ENCODE results near the gene RNF7.

The RNF7 gene

DNA sequence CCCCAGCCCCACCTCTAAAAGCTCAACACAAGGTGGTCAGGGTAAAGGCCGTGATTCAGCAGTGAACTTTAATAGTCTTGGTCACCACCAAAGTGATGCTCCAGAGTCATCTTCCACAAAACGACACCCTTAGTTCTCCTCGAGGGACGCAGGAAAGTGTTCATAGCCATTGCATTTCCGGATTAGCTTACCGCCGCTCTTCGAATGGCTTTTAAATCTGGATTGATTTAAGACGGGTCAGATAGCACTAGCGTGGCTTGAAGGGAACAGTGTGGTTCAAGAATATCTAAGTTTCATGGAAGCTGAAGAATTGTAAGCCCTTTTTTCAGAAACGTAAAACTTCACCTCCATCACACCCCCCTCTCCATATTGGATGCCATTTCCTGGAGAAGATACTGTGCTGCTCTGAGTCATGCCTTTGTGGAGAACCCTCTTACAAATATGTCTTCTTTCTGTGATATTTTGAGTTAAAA, 829 bp downstream of the RNF7 start:
- TF ChIP-seq, protein P1, sequence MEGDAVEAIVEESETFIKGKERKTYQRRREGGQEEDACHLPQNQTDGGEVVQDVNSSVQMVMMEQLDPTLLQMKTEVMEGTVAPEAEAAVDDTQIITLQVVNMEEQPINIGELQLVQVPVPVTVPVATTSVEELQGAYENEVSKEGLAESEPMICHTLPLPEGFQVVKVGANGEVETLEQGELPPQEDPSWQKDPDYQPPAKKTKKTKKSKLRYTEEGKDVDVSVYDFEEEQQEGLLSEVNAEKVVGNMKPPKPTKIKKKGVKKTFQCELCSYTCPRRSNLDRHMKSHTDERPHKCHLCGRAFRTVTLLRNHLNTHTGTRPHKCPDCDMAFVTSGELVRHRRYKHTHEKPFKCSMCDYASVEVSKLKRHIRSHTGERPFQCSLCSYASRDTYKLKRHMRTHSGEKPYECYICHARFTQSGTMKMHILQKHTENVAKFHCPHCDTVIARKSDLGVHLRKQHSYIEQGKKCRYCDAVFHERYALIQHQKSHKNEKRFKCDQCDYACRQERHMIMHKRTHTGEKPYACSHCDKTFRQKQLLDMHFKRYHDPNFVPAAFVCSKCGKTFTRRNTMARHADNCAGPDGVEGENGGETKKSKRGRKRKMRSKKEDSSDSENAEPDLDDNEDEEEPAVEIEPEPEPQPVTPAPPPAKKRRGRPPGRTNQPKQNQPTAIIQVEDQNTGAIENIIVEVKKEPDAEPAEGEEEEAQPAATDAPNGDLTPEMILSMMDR (IDR thresholded peaks at IDR 0.05), result no peak

DNA sequence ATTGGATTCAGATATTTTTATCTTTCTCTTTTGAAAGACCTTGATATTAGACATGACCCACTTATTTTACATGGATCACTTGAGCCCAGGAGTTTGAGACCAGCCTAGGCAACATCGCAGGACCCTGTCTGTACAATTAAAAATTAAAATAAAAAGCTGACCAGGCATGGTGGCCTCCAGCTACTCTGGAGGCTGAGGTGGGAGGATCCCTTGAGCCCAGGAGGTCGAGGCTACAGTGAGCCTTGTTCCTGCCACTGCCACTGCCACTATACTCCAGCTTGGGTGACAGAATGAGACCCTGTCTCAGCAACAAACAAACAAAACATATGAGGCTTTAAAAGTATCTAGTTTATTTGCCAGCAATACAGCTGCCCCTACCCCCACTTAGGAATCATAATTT, 1.6 kb downstream of the RNF7 start:
- TF ChIP-seq, protein P1 (IDR thresholded peaks at IDR 0.05), result no peak

DNA sequence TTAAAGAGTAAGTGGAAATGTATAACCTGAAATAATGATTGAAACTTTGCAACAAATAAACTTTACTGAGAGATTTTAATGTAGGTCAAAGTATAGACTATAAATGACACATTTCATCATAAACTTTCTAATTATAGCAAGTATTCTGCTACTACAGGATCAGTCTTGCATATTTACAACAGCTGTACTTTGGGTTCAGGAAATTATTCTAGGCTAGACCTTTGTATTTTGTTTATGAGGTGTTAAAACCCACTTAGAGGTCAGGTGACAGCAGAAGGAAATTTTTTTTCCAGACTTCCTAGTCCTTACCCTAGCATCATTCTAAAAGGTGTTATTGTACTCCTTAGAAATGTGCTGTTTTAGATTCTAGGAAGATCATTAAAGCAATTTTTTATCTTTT, 2.3 kb downstream of the RNF7 start:
- TF ChIP-seq, protein P1 (IDR thresholded peaks at IDR 0.05), result no peak

DNA sequence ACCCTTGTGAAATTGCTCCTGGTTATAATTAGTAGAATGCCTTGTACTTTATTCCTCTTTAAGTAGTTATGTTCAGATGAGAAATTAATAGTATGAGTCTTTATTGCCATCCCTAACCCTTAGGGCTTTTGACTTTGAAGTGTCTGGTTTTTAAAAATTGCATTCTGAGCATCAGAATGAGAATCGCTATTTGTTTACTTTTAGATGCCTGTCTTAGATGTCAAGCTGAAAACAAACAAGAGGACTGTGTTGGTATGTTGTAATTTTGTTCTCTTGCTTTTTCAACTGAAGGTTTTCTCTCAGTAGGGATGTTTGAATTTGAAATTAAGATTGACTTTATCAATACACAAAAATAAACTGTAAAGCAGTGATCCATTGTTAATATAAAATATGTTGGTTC, 5.2 kb downstream of the RNF7 start:
- TF ChIP-seq, protein P1 (IDR thresholded peaks at IDR 0.05), result no peak

DNA sequence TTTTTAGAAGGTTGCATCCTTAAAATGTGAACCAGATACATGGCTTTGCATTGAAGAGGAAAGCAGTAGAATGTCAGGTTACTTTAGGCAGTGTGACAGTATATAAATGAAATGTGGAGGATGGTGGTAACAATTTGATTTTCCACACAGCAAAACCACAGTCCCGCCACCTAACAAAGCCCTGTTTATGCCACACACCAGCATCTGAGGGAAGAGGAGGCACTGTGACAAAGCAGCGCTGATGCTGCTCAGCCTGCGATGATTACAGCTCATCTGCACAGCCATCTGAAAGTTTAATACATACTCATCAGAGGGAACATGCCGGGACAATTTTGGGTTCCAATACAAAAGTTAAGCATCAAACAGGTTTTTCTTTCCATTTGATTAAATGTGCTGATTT, 8.9 kb downstream of the RNF7 start:
- TF ChIP-seq, protein P1 (IDR thresholded peaks at IDR 0.05), result no peak

DNA sequence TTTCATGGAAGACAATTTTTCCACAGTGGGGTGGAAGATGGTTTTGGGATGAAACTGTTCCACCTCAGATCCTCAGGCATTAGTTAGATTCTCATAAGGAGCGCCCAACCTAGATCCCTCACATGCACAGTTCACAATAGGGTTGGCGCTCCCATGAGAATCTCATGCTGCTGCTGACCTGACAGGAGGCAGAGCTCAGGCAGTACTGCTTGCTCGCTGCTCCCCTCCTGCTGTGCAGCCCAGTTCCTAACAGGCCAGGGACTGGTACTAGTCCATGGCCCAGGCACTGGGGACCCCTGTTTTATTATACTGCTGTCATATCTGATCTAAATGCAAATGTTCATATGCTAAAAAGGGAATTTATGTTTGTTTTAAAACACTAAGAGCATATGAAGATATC, 15.3 kb downstream of the RNF7 start:
- TF ChIP-seq, protein P1 (IDR thresholded peaks at IDR 0.05), result no peak

DNA sequence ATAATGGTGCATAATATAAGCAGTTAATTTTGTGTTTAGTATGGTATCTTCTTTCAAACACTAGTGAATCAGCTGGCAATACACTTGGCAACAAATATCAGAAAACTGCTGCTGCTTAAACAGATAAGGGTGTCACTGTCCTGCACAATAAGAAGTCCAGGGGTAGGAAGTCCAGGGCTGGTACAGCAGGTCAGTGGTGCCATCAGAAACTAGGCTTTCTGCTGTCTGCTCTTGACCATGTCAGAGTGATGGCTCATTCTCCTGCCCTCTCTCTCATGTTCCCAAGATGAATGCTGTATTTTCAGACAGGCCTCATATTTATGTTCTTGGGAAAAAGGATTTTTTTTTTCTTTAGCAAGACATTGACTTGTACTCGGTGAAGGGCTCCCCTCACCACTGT, 15.9 kb downstream of the RNF7 start:
- TF ChIP-seq, protein P1 (IDR thresholded peaks at IDR 0.05), result no peak

DNA sequence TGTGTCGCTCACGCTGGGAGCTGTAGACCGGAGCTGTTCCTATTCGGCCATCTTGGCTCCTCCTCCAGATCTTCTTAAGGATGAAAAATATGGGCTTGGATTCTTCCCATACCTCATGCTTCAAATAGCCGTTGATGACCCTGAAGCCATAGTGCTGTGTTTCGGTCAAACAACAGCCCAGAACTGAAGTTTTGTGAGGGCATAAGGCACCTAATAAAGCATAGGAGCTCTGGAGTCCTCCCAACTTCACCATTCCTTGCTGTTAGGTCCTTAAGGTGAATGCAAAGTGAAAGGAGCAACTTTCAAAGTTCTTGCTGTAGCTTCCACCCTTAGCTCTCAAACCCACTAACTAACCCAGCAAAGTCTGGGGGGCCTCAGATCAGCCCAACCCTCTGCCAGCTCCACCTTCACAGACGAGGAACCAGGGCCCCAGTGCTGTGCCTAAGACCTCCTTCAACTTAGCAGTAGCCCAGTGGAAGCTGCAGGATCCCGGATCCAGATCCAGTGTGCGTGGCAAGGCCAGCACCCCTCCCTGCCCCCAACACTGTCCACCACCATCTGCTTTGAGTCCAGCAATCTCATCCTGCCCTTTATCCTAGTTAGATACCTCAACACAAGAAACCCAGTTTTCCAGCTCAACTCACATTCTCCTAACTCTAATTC, 25.1 kb downstream of the RNF7 start, which contains the start of gene GRK7:
Gene GRK7, plus strand, starts transcription at position 321 of the 663 bp plus-strand sequence. CDS start 14,877 bp downstream, outside the sequence.
- TF ChIP-seq, protein P1 (IDR thresholded peaks at IDR 0.05), result no peak

Measured in LNCAP (cell line).